ENCODE measurements around the gene AGAP9.
"Not testable (repeated sequence)": the region's sequence is repeated elsewhere in the genome, so short reads cannot be mapped to it uniquely, and the experiment has no call there.

Gene AGAP9

GRCh38 chr10:47523475-47523874, at the start of gene AGAP9:
Gene AGAP9, minus strand, starts transcription at chr10:47523638. Its CDS starts 112 bp downstream, at chr10:47523526.
- not testable (repeated sequence) for DNase-seq (ENCODE audit: low read depth in 2 of 2)

- DNase-seq (ENCODE audit: low read depth in 2 of 2): not testable (repeated sequence)
Measured at GRCh38 chr10:47571138-47571912, 47.9 kb upstream of the AGAP9 start.

GRCh38 chr10:47566757-47567156, 43.3 kb upstream of the AGAP9 start:
- DNase-seq (ENCODE audit: low read depth in 2 of 2): not testable (repeated sequence)

- DNase-seq (ENCODE audit: low read depth in 2 of 2): not testable (repeated sequence)
Measured at GRCh38 chr10:47566108-47566699, 42.8 kb upstream of the AGAP9 start.

- DNase-seq (ENCODE audit: low read depth in 2 of 2): not testable (repeated sequence)
Measured at GRCh38 chr10:47565517-47565920, 42.1 kb upstream of the AGAP9 start.

- DNase-seq (ENCODE audit: low read depth in 2 of 2): not testable (repeated sequence)
Measured at GRCh38 chr10:47564953-47565352, 41.5 kb upstream of the AGAP9 start.

- not testable (repeated sequence) for DNase-seq (ENCODE audit: low read depth in 2 of 2)
Measured at GRCh38 chr10:47564318-47564717, 40.9 kb upstream of the AGAP9 start.

- DNase-seq (ENCODE audit: low read depth in 2 of 2): not testable (repeated sequence)
Measured at GRCh38 chr10:47560452-47560851, 37.0 kb upstream of the AGAP9 start.

GRCh38 chr10:47559718-47560308, 36.4 kb upstream of the AGAP9 start:
- not testable (repeated sequence) for DNase-seq (ENCODE audit: low read depth in 2 of 2)

GRCh38 chr10:47558109-47558508, 34.7 kb upstream of the AGAP9 start:
- not testable (repeated sequence) for DNase-seq (ENCODE audit: low read depth in 2 of 2)

GRCh38 chr10:47557616-47558015, 34.2 kb upstream of the AGAP9 start:
- DNase-seq (ENCODE audit: low read depth in 2 of 2): not testable (repeated sequence)

GRCh38 chr10:47555334-47555733, 31.9 kb upstream of the AGAP9 start:
- DNase-seq (ENCODE audit: low read depth in 2 of 2): not testable (repeated sequence)

- DNase-seq (ENCODE audit: low read depth in 2 of 2): not testable (repeated sequence)
Measured at GRCh38 chr10:47554552-47554951, 31.1 kb upstream of the AGAP9 start.

GRCh38 chr10:47553860-47554247, 30.4 kb upstream of the AGAP9 start:
- DNase-seq (ENCODE audit: low read depth in 2 of 2): not testable (repeated sequence)

GRCh38 chr10:47553214-47553859, 29.9 kb upstream of the AGAP9 start:
- peak; percentile 77 to 80 for DNase-seq (ENCODE audit: low read depth in 2 of 2)

GRCh38 chr10:47552719-47553118, 29.3 kb upstream of the AGAP9 start:
- DNase-seq (ENCODE audit: low read depth in 2 of 2): not testable (repeated sequence)

- not testable (repeated sequence) for DNase-seq (ENCODE audit: low read depth in 2 of 2)
Measured at GRCh38 chr10:47547286-47547685, 23.8 kb upstream of the AGAP9 start.

GRCh38 chr10:47536430-47536829, 13.0 kb upstream of the AGAP9 start:
- not testable (repeated sequence) for DNase-seq (ENCODE audit: low read depth in 2 of 2)

- not testable (repeated sequence) for DNase-seq (ENCODE audit: low read depth in 2 of 2)
Measured at GRCh38 chr10:47502313-47502712, 21.1 kb downstream of the AGAP9 start.

GRCh38 chr10:47494226-47494625, 29.2 kb downstream of the AGAP9 start:
- not testable (repeated sequence) for DNase-seq (ENCODE audit: low read depth in 2 of 2)

GRCh38 chr10:47491600-47491999, 31.8 kb downstream of the AGAP9 start, which contains the start of gene FAM25G:
Gene FAM25G, minus strand, starts transcription at chr10:47491700. Its CDS starts 26 bp downstream, at chr10:47491674.
- not testable (repeated sequence) for DNase-seq (ENCODE audit: low read depth in 2 of 2)

GRCh38 chr10:47489630-47490029, 33.8 kb downstream of the AGAP9 start:
- DNase-seq (ENCODE audit: low read depth in 2 of 2): not testable (repeated sequence)

All from stimulated activated CD4-positive, alpha-beta T cell treated with anti-CD3 and anti-CD28 coated beads, Interleukin-15, amount 100 ng/mL, for 48 hours (primary cell).